Measurements from ENCODE around the gene PFKFB3. TPM values are rescaled to one million over a fixed set of nuclear protein-coding genes. Genes with fewer than 3 reads are reported as not detected.
A peak's percentile ranks its signal among the peaks of the same experiment; 100 is the strongest.

The PFKFB3 gene
- polyA plus RNA-seq, 3 donors: 12.2 to 101 (median 15.8) TPM

GRCh38 chr10:6227346-6227745 lies 24.6 kb downstream of the PFKFB3 start:
- H3K27ac ChIP-seq (ENCODE audit: low read depth in 1 of 2, low read length in 2 of 2): no peak overlapping the region
- H4K20me1 ChIP-seq (ENCODE audit: insufficient read depth, low read length): peaks cover 87% of the 10 kb centered on the region
- H3K79me2 ChIP-seq (ENCODE audit: insufficient read depth, low read length): no peaks in the 10 kb centered on the region
- no peaks in the 10 kb centered on the region for H3K27me3 ChIP-seq (ENCODE audit: control insufficient read depth in 2 of 2, insufficient read depth in 2 of 2, low read length in 2 of 2)
- peak overlapping the region in 1 of 7 donors; percentile 76 for H3K27ac Mint-ChIP-seq
- H2AFZ ChIP-seq (ENCODE audit: insufficient read depth, low read depth, low read length, poor library complexity, severe bottlenecking): no peak overlapping the region
- no peaks in the 10 kb centered on the region for H3K9me3 Mint-ChIP-seq
- WGBS (ENCODE audit: insufficient coverage): 99% methylated on average over 9 of the region's 9 CpGs
- H3K4me3 Mint-ChIP-seq: no peak overlapping the region
- H3K4me1 ChIP-seq (ENCODE audit: control insufficient read depth in 1 of 2, insufficient read depth in 2 of 2, low read length in 2 of 2): no peaks in the 10 kb centered on the region
- TF ChIP-seq, protein P1, sequence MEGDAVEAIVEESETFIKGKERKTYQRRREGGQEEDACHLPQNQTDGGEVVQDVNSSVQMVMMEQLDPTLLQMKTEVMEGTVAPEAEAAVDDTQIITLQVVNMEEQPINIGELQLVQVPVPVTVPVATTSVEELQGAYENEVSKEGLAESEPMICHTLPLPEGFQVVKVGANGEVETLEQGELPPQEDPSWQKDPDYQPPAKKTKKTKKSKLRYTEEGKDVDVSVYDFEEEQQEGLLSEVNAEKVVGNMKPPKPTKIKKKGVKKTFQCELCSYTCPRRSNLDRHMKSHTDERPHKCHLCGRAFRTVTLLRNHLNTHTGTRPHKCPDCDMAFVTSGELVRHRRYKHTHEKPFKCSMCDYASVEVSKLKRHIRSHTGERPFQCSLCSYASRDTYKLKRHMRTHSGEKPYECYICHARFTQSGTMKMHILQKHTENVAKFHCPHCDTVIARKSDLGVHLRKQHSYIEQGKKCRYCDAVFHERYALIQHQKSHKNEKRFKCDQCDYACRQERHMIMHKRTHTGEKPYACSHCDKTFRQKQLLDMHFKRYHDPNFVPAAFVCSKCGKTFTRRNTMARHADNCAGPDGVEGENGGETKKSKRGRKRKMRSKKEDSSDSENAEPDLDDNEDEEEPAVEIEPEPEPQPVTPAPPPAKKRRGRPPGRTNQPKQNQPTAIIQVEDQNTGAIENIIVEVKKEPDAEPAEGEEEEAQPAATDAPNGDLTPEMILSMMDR (IDR thresholded peaks at IDR 0.05): no peak
- peaks cover 0 to 7% (median 2%) of the 10 kb centered on the region in 3 donors for H3K27me3 Mint-ChIP-seq (ENCODE audit: low read depth in 3 of 3)
- peaks cover 92 to 100% of the 10 kb centered on the region in 2 donors for H3K36me3 Mint-ChIP-seq
- intact Hi-C loops (cut with micrococcal nuclease): no loop called here
- no peak overlapping the region for H3K4me3 ChIP-seq (replicated peaks in 1 of 3; ENCODE audit: low read depth in 2 of 3, low read length in 3 of 3)
- H3K4me1 Mint-ChIP-seq: no peaks in the 10 kb centered on the region
- peaks cover 92 to 100% of the 10 kb centered on the region in 2 donors for H3K36me3 ChIP-seq (replicated peaks in 1 of 2; ENCODE audit: control insufficient read depth in 1 of 2, insufficient read depth in 2 of 2, low read length in 2 of 2)
- H3K9ac ChIP-seq (ENCODE audit: insufficient read depth, low read length, poor library complexity, severe bottlenecking): no peak overlapping the region
- no peak overlapping the region for H3K4me2 ChIP-seq (replicated peaks; ENCODE audit: extremely low read depth, low read length, poor library complexity, severe bottlenecking)
- H3K9me3 ChIP-seq (replicated peaks in 1 of 2; ENCODE audit: control insufficient read depth in 1 of 2, insufficient read depth in 1 of 2, low read length in 2 of 2): no peaks in the 10 kb centered on the region
- DNase-seq: no peak

DNA sequence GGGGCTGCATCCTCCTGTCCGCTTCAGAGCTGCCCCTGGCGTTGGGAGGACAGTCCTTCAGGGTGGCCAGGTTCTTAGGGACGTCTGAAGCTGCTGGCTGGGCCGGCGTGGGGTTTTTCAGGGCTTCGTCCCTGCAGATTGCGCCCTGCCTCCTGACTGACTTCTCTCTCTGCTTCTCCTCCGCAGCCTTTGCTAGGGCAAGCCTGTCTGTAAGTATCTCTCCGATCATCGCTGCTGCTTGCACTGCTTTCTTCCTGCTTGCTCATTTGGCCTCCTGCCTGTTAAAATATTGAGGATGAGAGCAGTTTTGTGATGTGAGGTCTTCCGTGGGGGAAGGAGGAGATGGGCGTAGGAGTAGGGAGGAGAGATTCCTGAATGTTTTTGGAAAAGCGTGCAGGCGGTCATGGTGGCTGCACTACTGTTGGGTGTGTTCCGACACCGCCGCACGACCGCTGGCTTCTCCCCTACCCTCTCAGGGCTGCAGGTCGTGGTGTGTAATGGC lies 25.3 kb downstream of the PFKFB3 start:
- H3K27ac Mint-ChIP-seq: peak overlapping the region in 1 of 7 donors; percentile 12
- no peak for DNase-seq
- H3K9me3 Mint-ChIP-seq: no peaks in the 10 kb centered on the region
- no peaks in the 10 kb centered on the region for H3K9me3 ChIP-seq (replicated peaks in 1 of 2; ENCODE audit: control insufficient read depth in 1 of 2, insufficient read depth in 1 of 2, low read length in 2 of 2)
- H3K9ac ChIP-seq (ENCODE audit: insufficient read depth, low read length, poor library complexity, severe bottlenecking): no peak overlapping the region
- no peaks in the 10 kb centered on the region for H3K4me1 ChIP-seq (ENCODE audit: control insufficient read depth in 1 of 2, insufficient read depth in 2 of 2, low read length in 2 of 2)
- TF ChIP-seq, protein P1 (IDR thresholded peaks at IDR 0.05): no peak
- H3K27ac ChIP-seq (ENCODE audit: low read depth in 1 of 2, low read length in 2 of 2): no peak overlapping the region
- no peaks in the 10 kb centered on the region for H3K27me3 ChIP-seq (ENCODE audit: control insufficient read depth in 2 of 2, insufficient read depth in 2 of 2, low read length in 2 of 2)
- H3K4me1 Mint-ChIP-seq: no peaks in the 10 kb centered on the region
- no peak overlapping the region for H3K4me3 ChIP-seq (replicated peaks in 1 of 3; ENCODE audit: low read depth in 2 of 3, low read length in 3 of 3)
- no peaks in the 10 kb centered on the region for H3K79me2 ChIP-seq (ENCODE audit: insufficient read depth, low read length)
- H3K4me3 Mint-ChIP-seq: no peak overlapping the region
- no peak overlapping the region for H3K4me2 ChIP-seq (replicated peaks; ENCODE audit: extremely low read depth, low read length, poor library complexity, severe bottlenecking)
- 97% methylated on average over 11 of the region's 20 CpGs for WGBS (ENCODE audit: insufficient coverage)
- H3K36me3 ChIP-seq (replicated peaks in 1 of 2; ENCODE audit: control insufficient read depth in 1 of 2, insufficient read depth in 2 of 2, low read length in 2 of 2): peaks cover 92 to 100% of the 10 kb centered on the region in 2 donors
- H4K20me1 ChIP-seq (ENCODE audit: insufficient read depth, low read length): peaks cover 86% of the 10 kb centered on the region
- peaks cover 0 to 7% (median 2%) of the 10 kb centered on the region in 3 donors for H3K27me3 Mint-ChIP-seq (ENCODE audit: low read depth in 3 of 3)
- intact Hi-C loops (cut with micrococcal nuclease): no loop called here
- no peak overlapping the region for H2AFZ ChIP-seq (ENCODE audit: insufficient read depth, low read depth, low read length, poor library complexity, severe bottlenecking)
- peaks cover 92 to 100% of the 10 kb centered on the region in 2 donors for H3K36me3 Mint-ChIP-seq
